Calu3 (cell line): ENCODE measurements around the gene NSMCE1. TPM values are rescaled to one million over a fixed set of nuclear protein-coding genes. Genes with fewer than 3 reads are reported as not detected.
"Not testable (repeated sequence)": the region's sequence is repeated elsewhere in the genome, so short reads cannot be mapped to it uniquely, and the experiment has no call there.

ENCODE experiments used
- BruUV-seq: library from RNA; stranded (reverse); fragments of 400-500 nt; replicated peaks from 2 replicates; lab custom pipeline; 2021; lab: Mats Ljungman, UMichigan
- CTCF ChIA-PET: fragments of 300-600 bp; sonication (Branson Sonifier 250); formaldehyde crosslinking; loops from one replicate; lab custom pipeline; 2022; ENCODE audit warnings: antibody characterized with exemption; lab: Charles Lee
- DNase-seq: peaks from one replicate; pipeline ENCODE4 v3.0.0; 2022
- H3K27ac Mint-ChIP-seq: one replicate; pipeline ENCODE4 v1.8.0; 2022; ENCODE audit warnings: mixed read lengths; ENCODE audit not compliant: unreplicated experiment
- H3K27me3 Mint-ChIP-seq: one replicate; pipeline ENCODE4 v1.8.0; 2022; ENCODE audit warnings: mixed read lengths; ENCODE audit not compliant: unreplicated experiment
- H3K36me3 Mint-ChIP-seq: one replicate; pipeline ENCODE4 v1.8.0; 2022; ENCODE audit warnings: mild to moderate bottlenecking, moderate library complexity, mixed read lengths; ENCODE audit not compliant: insufficient read depth, unreplicated experiment
- H3K4me1 Mint-ChIP-seq: one replicate; pipeline ENCODE4 v1.8.0; 2022; ENCODE audit warnings: mild to moderate bottlenecking, low read depth, mixed read lengths; ENCODE audit not compliant: unreplicated experiment
- H3K4me3 Mint-ChIP-seq: one replicate; pipeline ENCODE4 v1.8.0; 2022; ENCODE audit warnings: mild to moderate bottlenecking, low read depth, moderate library complexity, mixed read lengths; ENCODE audit not compliant: unreplicated experiment
- H3K9me3 Mint-ChIP-seq: one replicate; pipeline ENCODE4 v1.8.0; 2022; ENCODE audit warnings: low read depth, mixed read lengths; ENCODE audit not compliant: unreplicated experiment
- CTCF ChIP-seq: fragments of 200-600 bp; IDR thresholded peaks from one replicate; pipeline ENCODE4 v1.8.0; 2022; ENCODE audit warnings: antibody characterized with exemption; ENCODE audit not compliant: unreplicated experiment
- intact Hi-C: fragments of 100-400 bp; cut with micrococcal nuclease; formaldehyde crosslinking; loops from one replicate; pipeline ENCODE4 v1.10.0; 2022; ENCODE audit not compliant: unreplicated experiment
- total RNA-seq: library from RNA; stranded (reverse); gene quantifications from 2 replicates; pipeline ENCODE4 v1.2.3, GENCODE V29; 2022

Gene NSMCE1
- total RNA-seq, 1 experiment from 2014 or later, result 83.2 TPM

- no peaks in the 10 kb centered on the region for H3K9me3 Mint-ChIP-seq
- no peak overlapping the region for H3K27ac Mint-ChIP-seq
- no peak for DNase-seq
- CTCF ChIA-PET, result no interaction called here
- BruUV-seq, result no TSS peak
- no peaks in the 10 kb centered on the region for H3K27me3 Mint-ChIP-seq
- peaks cover 14% of the 10 kb centered on the region for H3K36me3 Mint-ChIP-seq
- H3K4me1 Mint-ChIP-seq, result peaks cover 30% of the 10 kb centered on the region
- intact Hi-C loops, result no loop called here
- no peak overlapping the region for H3K4me3 Mint-ChIP-seq
- TF ChIP-seq CTCF, result no peak
Measured at GRCh38 chr16:27252206-27252585, 16.4 kb downstream of the NSMCE1 start.

GRCh38 chr16:27251541-27252205 lies 16.9 kb downstream of the NSMCE1 start:
- no peak overlapping the region for H3K4me3 Mint-ChIP-seq
- TF ChIP-seq CTCF, result no peak
- intact Hi-C loops, result no loop called here
- no peak for DNase-seq
- H3K36me3 Mint-ChIP-seq, result peaks cover 14% of the 10 kb centered on the region
- no peaks in the 10 kb centered on the region for H3K27me3 Mint-ChIP-seq
- H3K9me3 Mint-ChIP-seq, result no peaks in the 10 kb centered on the region
- no TSS peak for BruUV-seq
- CTCF ChIA-PET, result no interaction called here
- H3K4me1 Mint-ChIP-seq, result peaks cover 30% of the 10 kb centered on the region
- H3K27ac Mint-ChIP-seq, result no peak overlapping the region

DNA sequence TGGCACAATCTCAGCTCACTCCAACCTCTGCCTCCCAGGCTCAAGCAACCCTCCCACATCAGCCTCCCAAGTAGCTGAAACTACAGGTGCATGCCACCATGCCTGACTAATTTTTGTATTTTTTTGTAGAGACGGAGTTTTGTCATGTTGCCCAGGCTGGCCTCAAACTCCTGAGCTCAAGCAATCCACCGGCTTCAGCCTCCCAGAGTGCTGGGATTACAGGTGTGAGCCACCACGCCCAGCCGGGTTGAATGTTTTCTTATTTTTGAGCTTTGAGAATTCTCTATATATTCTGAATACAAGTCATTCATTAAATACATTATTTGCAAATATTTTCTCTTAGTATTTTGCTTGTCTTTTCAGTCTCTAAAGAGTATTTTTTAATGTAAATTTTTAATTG lies 19.7 kb downstream of the NSMCE1 start:
- H3K9me3 Mint-ChIP-seq, intact Hi-C loops, H3K27me3 Mint-ChIP-seq, BruUV-seq, H3K4me1 Mint-ChIP-seq, H3K27ac Mint-ChIP-seq, DNase-seq, H3K36me3 Mint-ChIP-seq, H3K4me3 Mint-ChIP-seq: not testable (repeated sequence)
- CTCF ChIA-PET, result interaction anchor here (0.9 kb wide), 1 partner anchor 11 kb away, joined by 4 read pairs; no protein-coding TSS in a partner anchor

GRCh38 chr16:27248036-27248435 lies 20.5 kb downstream of the NSMCE1 start:
- no TSS peak for BruUV-seq
- Mint-ChIP-seq H3K4me3 (no peak overlapping the region), H3K36me3 (no peaks in the 10 kb centered on the region), H3K27ac (no peak overlapping the region), H3K9me3 (no peaks in the 10 kb centered on the region), H3K27me3 (no peaks in the 10 kb centered on the region), H3K4me1 (peaks cover 9% of the 10 kb centered on the region)
- CTCF ChIA-PET, result no interaction called here
- no peak for DNase-seq
- TF ChIP-seq CTCF, result no peak
- intact Hi-C loops, result no loop called here

DNA sequence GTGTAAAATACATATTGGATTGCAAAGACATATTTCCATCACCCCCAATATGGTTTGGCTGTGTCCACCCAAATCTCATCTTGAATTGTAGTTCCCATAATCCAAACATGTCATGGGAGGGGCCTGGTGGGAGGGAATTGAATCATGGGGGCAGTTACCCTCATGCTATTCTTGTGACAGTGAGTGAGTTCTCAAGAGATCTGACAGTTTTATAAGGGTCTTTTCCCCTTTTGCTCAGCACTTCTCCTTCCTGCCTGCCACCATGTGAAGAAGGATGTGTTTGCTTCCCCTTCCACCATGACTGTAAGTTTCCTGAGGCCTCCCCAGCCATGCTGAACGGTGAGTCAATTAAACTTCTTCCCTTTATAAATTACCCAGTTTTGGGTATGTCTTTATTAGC lies 21.5 kb downstream of the NSMCE1 start:
- H3K36me3 Mint-ChIP-seq, intact Hi-C loops, H3K27me3 Mint-ChIP-seq, DNase-seq, H3K4me3 Mint-ChIP-seq, BruUV-seq, CTCF ChIA-PET, H3K27ac Mint-ChIP-seq, H3K9me3 Mint-ChIP-seq: not testable (repeated sequence)
- H3K4me1 Mint-ChIP-seq, result peaks cover 12% of the 10 kb centered on the region
